Neutrophil (primary cell): Measurements from ENCODE around the gene INPP4B.

Experiments used
- H3K27ac ChIP-seq: fragments of 200-600 bp; sonication (generic); 2 replicates; pipeline ENCODE4 v1.5.1; 2016; ENCODE audit warnings: mild to moderate bottlenecking, moderate library complexity
- H3K27me3 ChIP-seq: fragments of 200-600 bp; sonication (generic); 2 replicates; pipeline ENCODE4 v1.6.0; 2016; ENCODE audit warnings: mild to moderate bottlenecking
- H3K36me3 ChIP-seq: fragments of 200-600 bp; sonication (generic); 2 replicates; pipeline ENCODE4 v1.5.1; 2017
- H3K4me1 ChIP-seq, 2 experiments: fragments of 200-600 bp in 1 of 2; sonication (generic) in 1 of 2; 1 replicate in 1 of 2; 2 replicates in 1 of 2; pipeline versions ENCODE4 v1.5.1 to v1.6.1; 2013 to 2016; ENCODE audit warnings: low read depth in 1 of 2, low read length in 1 of 2, mild to moderate bottlenecking in 1 of 2, moderate library complexity in 1 of 2; ENCODE audit not compliant: control insufficient read depth in 1 of 2, insufficient read depth in 1 of 2
- H3K4me3 ChIP-seq, 2 experiments: fragments of 200-600 bp in 1 of 2; sonication (generic) in 1 of 2; 1 replicate in 1 of 2; 2 replicates in 1 of 2; pipeline ENCODE4 v1.5.1; 2013 to 2016; ENCODE audit warnings: low read depth in 1 of 2, low read length in 1 of 2, mild to moderate bottlenecking in 1 of 2, moderate library complexity in 1 of 2
- H3K9me3 ChIP-seq: fragments of 200-600 bp; sonication (generic); 2 replicates; pipeline ENCODE4 v1.5.1; 2016
- TF ChIP-seq, protein P1 (sequence below): fragments of 200-600 bp; sonication (generic); IDR thresholded peaks from 2 replicates; pipeline ENCODE4 v1.5.1; 2016; ENCODE audit warnings: antibody characterized with exemption

INPP4B gene

DNA sequence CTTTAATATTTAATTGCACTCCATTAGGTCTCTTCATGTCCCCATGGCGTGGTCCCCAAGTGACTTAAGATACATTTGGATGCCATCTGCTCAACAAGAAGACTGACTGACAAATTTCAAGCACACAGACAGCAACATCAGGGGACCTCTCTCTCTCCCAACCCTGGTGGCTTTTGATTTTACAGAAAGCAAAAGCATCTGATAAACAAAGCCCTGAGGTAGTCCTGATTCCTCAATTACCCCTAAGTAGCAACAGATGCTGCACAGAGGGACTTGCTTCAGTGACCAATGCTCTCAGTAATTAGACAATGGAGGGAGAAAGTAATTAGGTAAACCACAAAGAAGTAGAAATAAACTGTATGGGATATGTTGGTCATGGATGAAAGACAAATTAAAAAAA lies 426.4 kb downstream of the INPP4B start:
- H3K9me3 ChIP-seq = no peaks in the 10 kb centered on the region
- no peaks in the 10 kb centered on the region for H3K27me3 ChIP-seq
- TF ChIP-seq, protein P1, sequence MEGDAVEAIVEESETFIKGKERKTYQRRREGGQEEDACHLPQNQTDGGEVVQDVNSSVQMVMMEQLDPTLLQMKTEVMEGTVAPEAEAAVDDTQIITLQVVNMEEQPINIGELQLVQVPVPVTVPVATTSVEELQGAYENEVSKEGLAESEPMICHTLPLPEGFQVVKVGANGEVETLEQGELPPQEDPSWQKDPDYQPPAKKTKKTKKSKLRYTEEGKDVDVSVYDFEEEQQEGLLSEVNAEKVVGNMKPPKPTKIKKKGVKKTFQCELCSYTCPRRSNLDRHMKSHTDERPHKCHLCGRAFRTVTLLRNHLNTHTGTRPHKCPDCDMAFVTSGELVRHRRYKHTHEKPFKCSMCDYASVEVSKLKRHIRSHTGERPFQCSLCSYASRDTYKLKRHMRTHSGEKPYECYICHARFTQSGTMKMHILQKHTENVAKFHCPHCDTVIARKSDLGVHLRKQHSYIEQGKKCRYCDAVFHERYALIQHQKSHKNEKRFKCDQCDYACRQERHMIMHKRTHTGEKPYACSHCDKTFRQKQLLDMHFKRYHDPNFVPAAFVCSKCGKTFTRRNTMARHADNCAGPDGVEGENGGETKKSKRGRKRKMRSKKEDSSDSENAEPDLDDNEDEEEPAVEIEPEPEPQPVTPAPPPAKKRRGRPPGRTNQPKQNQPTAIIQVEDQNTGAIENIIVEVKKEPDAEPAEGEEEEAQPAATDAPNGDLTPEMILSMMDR = no peak
- no peak overlapping the region for H3K27ac ChIP-seq
- no peak overlapping the region for H3K4me3 ChIP-seq
- H3K36me3 ChIP-seq = no peaks in the 10 kb centered on the region
- H3K4me1 ChIP-seq = no peaks in the 10 kb centered on the region

DNA sequence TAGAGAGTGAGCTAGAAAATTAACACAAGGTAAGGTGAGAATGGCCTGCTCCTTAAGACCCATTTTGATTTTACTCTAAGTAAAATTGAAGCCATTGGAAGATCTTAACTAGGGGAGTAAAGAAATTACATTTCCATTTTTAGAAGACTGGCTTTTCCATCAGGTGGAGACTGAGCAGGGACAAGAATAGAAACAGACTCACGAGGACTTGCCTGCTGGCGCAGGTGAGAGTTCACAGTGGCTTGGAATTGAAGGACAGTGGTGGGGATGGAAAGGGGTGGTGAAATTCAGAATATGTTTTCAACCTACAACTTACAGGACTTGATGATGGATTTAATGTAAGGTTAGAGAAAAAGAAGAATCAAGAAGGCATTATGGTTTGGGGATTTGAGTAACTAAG lies 427.4 kb downstream of the INPP4B start:
- no peaks in the 10 kb centered on the region for H3K9me3 ChIP-seq
- H3K4me3 ChIP-seq = no peak overlapping the region
- H3K27me3 ChIP-seq = no peaks in the 10 kb centered on the region
- H3K27ac ChIP-seq = no peak overlapping the region
- no peaks in the 10 kb centered on the region for H3K36me3 ChIP-seq
- no peaks in the 10 kb centered on the region for H3K4me1 ChIP-seq
- TF ChIP-seq, protein P1 = no peak

DNA sequence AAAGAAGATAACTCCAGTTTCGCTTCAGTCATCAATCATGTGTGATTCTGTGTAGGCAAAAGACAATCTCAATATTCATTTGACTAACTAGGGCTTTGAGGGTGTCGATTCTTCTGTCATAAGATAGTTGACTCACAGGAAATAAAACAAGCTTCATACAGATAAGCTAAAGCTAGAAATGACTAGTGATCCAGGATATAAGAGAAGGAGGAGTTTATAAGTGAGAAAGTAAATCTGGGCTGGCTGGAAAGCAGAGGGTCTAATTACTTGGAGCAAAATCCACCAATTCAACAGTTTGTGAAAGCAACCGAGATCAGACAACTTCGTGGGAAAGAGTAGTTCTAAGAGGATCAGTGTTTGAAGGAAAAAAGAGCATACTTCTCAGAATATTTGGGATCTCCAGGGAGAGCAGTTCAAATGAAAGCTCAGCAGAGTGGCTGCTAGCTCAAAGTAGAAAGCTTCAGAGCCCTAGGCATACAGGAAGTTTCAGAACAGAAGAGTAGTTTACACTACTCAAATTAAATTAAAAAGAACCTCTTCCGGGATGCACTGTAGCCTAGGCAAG lies 429.3 kb downstream of the INPP4B start:
- H3K36me3 ChIP-seq = no peaks in the 10 kb centered on the region
- no peaks in the 10 kb centered on the region for H3K27me3 ChIP-seq
- H3K4me3 ChIP-seq = no peak overlapping the region
- TF ChIP-seq, protein P1 = no peak
- no peaks in the 10 kb centered on the region for H3K9me3 ChIP-seq
- H3K27ac ChIP-seq = no peak overlapping the region
- H3K4me1 ChIP-seq = no peaks in the 10 kb centered on the region

DNA sequence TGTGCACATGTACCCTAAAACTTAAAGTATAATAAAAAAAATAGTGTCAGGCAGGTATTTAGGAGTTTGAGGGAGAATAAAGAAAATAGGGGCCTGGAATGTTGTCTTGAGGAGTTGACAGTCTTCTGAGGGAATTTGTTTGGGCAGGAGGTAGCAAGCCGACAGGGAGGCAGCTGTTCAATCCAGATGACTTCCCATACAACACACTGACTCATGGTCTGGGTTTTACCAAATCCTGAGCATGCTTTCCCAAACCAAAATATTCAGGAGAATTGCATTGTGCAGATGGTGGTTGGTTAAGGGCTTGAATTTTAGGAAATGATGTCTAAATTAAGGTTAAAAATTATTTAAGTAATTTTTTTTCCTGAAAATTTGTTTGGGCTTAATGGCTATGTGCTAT lies 430.0 kb downstream of the INPP4B start:
- Histone ChIP-seq H3K9me3 (no peaks in the 10 kb centered on the region), H3K27me3 (no peaks in the 10 kb centered on the region), H3K4me3 (no peak overlapping the region), H3K4me1 (no peaks in the 10 kb centered on the region), H3K36me3 (no peaks in the 10 kb centered on the region), H3K27ac (no peak overlapping the region)
- TF ChIP-seq, protein P1 = no peak

DNA sequence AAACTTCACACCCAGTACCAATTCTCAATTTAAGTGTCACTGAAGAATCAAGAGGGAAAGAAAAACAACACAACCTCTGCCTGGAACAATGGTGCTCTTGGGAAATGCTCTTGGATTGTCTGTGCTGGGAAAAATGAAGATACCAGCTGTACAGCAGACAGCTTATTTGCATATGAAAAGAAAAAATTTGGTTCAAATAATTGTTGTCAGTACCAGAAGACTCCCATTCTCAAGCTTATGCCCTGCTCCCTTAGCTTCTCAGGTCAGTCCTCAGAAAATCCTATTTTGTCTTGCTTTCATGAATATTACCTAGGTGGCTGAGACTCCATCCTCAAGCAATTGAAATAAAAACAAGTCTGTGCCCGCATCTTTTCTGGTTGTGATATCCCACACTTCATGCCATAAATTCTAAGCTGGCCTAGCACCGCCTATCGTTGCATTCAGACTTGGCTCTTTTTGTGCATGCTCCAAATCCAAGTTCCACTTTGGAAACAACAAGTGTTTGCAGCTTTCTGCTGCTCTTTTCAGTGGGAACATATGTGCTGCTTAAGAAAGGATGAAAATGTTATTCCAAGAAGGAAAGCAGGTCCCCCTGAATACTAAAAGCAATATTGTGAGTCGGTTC lies 431.6 kb downstream of the INPP4B start:
- Histone ChIP-seq H3K27me3 (no peaks in the 10 kb centered on the region), H3K4me3 (no peak overlapping the region), H3K27ac (no peak overlapping the region), H3K9me3 (no peaks in the 10 kb centered on the region), H3K36me3 (no peaks in the 10 kb centered on the region), H3K4me1 (no peaks in the 10 kb centered on the region)
- TF ChIP-seq, protein P1 = no peak
